DMS153 (cell line): ENCODE data around the gene PRPSAP1.
"Not testable (repeated sequence)": the region's sequence is repeated elsewhere in the genome, so short reads cannot be mapped to it uniquely, and the experiment has no call there.

Experiments
- DNase-seq: peaks from one replicate; lab custom pipeline; 2025; lab: John Stamatoyannopoulos, UW

PRPSAP1 gene

GRCh38 chr17:76382803-76383545 is 29.3 kb upstream of the PRPSAP1 start:
- no peak for DNase-seq

GRCh38 chr17:76382351-76382802 is 28.7 kb upstream of the PRPSAP1 start:
- no peak for DNase-seq

GRCh38 chr17:76381633-76382350 is 28.1 kb upstream of the PRPSAP1 start:
- DNase-seq, result no peak

DNA sequence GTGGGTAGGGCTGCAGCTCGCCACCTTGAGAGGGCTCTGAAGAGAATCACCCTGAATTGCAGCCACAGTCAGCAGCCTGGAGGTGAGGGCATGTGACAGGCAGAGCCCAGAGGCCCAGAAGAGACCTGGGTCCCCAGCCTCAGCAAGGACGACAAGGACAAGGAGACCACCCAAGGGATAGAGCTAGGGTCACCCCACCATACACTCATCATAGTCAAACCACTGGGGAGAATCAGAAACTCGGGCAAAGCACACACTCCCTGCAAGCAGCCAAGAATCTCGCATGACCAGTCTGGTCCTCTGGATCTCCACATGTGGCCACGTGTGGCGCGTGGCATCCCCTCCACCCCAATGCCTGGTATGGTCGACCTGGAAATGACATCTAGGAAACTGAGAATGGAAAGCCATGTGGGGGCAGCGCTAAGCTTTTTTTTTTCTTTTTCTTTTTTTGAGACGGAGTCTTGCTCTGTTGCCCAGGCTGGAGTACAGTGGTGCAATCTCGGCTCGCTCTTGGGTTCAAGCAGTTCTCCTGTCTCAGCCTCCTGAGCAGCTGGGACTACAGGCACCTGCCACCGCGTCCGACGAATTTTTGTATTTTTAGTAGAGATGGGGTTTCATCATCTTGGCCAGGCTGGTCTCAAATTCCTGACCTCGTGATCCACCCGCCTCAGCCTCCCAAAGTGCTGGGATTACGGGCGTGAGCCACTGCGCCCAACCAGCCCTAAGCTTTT is 26.1 kb upstream of the PRPSAP1 start:
- no peak for DNase-seq

- no peak for DNase-seq
Measured at GRCh38 chr17:76379275-76379641, 25.5 kb upstream of the PRPSAP1 start.

DNA sequence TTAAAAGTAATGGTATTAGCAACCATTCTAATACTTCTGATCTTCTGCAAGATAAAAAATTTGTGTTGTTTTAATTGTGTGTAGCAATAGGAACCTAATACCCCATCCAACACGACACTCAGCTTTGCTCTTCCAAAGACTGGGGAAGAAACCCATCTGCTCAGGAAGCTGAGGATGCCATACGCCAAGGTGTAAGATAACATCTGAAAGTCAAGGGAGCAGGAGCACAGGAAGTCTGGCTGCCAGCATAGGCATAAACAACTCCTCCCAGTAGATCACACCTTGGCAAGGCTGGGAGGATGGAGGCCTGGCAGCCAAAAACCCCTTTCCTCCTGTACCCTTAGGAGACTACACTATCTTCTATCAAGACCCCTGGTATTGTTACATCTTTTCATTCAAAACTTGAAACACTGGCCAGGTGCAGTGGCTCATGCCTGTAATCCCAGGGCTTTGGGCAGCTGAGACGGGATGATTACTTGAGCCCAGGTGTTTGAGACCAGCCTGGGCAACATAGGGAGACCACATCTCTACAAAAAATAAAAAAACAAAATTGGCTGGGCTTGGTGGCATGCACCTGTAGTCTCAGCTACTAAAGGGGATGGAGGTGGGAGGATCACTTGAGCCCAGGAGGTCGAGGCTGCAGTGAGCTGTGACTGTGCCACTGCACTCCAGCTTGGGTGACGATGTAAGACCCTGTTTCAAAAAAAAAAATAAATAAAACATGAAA is 25.0 kb upstream of the PRPSAP1 start:
- no peak for DNase-seq

DNA sequence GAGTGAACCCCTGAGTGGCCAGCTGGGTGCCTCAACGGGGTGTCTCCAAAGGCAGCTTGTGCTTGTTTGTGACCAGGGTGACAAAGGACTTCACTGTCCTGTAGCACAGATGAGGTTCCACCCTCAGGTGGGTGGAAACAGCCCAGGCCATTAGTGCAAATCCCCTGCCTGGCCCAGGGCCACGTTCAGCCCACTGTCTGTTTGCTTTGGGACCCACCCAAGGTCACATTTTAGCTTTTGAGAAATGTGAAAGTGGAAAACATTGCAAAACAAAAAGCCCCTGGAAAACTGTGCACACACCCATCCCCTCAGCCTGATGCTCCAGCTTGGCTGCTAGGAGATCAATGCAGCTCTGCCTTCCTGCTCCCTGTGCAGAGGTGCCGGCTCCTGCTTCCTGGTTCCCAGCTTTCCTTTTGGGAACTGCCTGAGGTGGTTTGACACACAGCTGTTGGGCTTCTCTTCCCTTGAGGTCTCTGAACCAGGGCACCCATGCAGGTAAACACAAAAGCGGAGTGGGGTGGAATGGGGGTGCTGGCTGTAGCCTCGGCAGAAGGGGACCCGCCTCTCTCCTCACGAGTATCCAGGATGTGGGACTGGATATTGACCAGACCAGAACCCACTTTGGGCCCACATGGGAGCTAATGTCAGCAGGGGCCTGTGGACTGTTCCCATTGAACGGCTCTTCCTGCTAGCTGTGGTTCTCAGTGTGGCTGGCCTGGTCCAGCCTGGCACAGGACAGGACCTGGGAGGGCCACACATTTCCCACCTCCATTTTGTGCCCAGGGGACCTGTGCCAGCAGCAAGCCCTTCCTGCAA is 22.8 kb upstream of the PRPSAP1 start:
- DNase-seq, result no peak

GRCh38 chr17:76371656-76372628 is 18.2 kb upstream of the PRPSAP1 start:
- no peak for DNase-seq

DNA sequence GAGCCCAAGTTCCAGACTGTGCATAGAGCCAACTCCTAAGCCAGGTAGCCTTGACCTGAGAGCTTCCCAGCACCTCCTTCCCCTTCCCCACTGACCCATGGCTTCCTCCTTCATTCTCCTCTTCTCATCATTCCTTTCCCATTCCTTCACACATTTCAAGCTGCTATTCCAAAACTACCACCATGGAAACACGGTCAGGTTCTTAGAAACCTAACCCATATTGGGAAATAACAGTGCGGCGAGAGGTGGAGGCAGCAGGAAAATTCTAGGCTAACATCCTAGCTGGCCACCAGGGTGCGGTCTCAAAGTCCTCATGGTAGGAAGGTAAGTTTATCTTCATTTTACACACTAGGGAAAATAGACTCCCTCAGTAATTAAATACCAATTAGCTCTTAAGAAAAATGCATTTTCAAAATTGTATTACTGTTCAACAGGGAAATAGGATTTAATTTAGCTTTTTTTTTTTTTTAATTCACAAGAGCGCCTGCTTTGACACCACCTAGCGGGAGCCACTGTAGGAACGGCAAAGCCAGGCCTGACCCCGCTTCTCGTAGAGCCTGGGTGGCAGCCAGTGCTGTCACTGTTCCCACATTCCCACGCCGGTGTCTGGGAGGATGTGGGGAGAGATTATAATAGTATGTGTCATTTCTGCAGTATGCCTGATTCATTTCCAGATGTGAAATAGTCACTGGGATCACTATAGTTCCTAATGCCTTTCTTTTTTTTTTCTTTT is 16.7 kb upstream of the PRPSAP1 start:
- DNase-seq, result no peak

GRCh38 chr17:76369804-76370203 is 16.1 kb upstream of the PRPSAP1 start:
- no peak for DNase-seq

- no peak for DNase-seq
Measured at GRCh38 chr17:76369379-76369778, 15.7 kb upstream of the PRPSAP1 start.

- no peak for DNase-seq
Measured at GRCh38 chr17:76368545-76368944, 14.8 kb upstream of the PRPSAP1 start.

GRCh38 chr17:76367642-76368041 is 13.9 kb upstream of the PRPSAP1 start:
- no peak for DNase-seq

GRCh38 chr17:76366247-76366646 is 12.5 kb upstream of the PRPSAP1 start:
- no peak for DNase-seq

DNA sequence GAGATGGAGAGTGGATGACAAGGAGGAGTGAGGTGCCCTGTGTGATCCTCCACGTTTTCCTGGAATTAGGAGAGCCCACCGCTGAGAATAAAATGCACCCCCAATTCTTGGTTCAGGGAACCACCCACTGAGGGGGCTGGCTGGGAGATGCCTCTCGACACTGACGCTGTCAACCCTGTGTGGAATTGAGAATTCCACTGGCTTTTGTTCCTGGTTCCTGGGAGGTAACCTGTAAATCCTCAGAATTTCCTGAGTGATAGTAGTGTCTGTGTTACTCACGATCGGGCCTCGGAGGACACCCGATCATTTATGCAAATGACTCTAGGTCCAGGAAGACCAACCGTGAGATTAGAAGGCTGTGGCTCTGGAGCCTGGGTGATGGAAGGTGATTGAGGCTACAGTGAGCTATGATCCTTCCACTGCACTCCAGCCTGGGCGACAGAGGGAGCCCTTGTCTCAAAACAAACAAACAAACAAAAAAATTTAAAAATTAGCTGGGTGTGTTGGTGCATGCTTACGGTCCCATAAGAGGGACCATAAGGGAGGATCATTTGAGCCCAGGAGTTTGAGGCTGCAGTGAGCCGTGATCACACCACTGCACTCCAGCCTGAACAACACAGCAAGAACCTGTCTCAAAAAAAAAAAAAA is 11.7 kb upstream of the PRPSAP1 start:
- DNase-seq, result no peak

- no peak for DNase-seq
Measured at GRCh38 chr17:76363107-76363842, 9.6 kb upstream of the PRPSAP1 start.

- no peak for DNase-seq
Measured at GRCh38 chr17:76360461-76360860, 6.7 kb upstream of the PRPSAP1 start.

DNA sequence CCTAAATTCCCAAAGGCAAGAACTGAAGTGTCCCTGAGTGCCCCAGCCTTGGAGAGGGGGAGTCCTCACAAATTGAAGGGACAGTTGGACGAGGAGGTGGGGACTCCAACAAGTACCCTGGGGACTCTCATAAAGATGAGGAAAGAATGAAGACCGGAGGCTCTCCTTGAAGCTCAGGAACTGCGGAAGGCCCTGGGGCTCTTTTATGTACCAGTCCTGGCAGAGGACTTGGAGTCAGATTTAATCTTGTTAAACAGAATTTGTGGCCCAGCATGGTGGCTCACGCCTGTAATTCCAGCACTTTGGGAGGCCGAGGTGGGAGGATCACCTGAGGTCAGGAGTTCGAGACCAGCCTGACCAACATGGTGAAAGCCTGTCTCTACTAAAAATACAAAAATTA is 6.1 kb upstream of the PRPSAP1 start:
- not testable (repeated sequence) for DNase-seq
